Astrocyte of the spinal cord (primary cell): ENCODE results near the gene TRNT1.
A peak's percentile ranks its signal among the peaks of the same experiment; 100 is the strongest.

Experiments used
- DNase-seq: peaks from one replicate; pipeline ENCODE4 v3.0.0; 2011; ENCODE audit warnings: low read depth, low spot score
- H3K4me3 ChIP-seq: 2 replicates; pipeline ENCODE4 v1.5.1; 2011; ENCODE audit warnings: low read depth, mild to moderate bottlenecking, low read length, moderate library complexity
- CTCF ChIP-seq: IDR thresholded peaks from 2 replicates; pipeline ENCODE4 v1.5.1; 2012; ENCODE audit warnings: low read depth, mild to moderate bottlenecking, low read length, inconsistent platforms
- in situ Hi-C: cut with HindIII; loops from 2 replicates; pipeline ENCODE4 v1.10.0; 2017; ENCODE audit warnings: low sequenced_read_pairs

Gene TRNT1

GRCh38 chr3:3165650-3166049, 38.9 kb downstream of the TRNT1 start:
- DNase-seq: no peak
- in situ Hi-C loops: no loop called here
- no peak overlapping the region for H3K4me3 ChIP-seq
- no peak for TF ChIP-seq CTCF

- H3K4me3 ChIP-seq: no peak overlapping the region
- in situ Hi-C loops: no loop called here
- TF ChIP-seq CTCF: peak; percentile 30
- DNase-seq: peak; percentile 43
These were observed 44.3 kb downstream of the TRNT1 start for GRCh38 chr3:3170998-3171397.

GRCh38 chr3:3172627-3173026, 45.9 kb downstream of the TRNT1 start:
- DNase-seq: no peak
- TF ChIP-seq CTCF: no peak
- in situ Hi-C loops: no loop called here
- no peak overlapping the region for H3K4me3 ChIP-seq

GRCh38 chr3:3177861-3178497, 51.2 kb downstream of the TRNT1 start:
- DNase-seq: no peak
- in situ Hi-C loops: no loop called here
- no peak overlapping the region for H3K4me3 ChIP-seq
- no peak for TF ChIP-seq CTCF

GRCh38 chr3:3178498-3179328, 52.0 kb downstream of the TRNT1 start:
- DNase-seq: no peak
- no peak for TF ChIP-seq CTCF
- in situ Hi-C loops: no loop called here
- peak overlapping the region; percentile 98 for H3K4me3 ChIP-seq

GRCh38 chr3:3179407-3180094, 52.8 kb downstream of the TRNT1 start, which contains the start of gene CRBN:
CRBN (minus strand) TSS chr3:3179691; CDS start chr3:3179687, 4 bp downstream.
- DNase-seq: peak; percentile 84
- H3K4me3 ChIP-seq: peak within 1 kb of the TSS; percentile 98
- in situ Hi-C loops: no loop called here
- TF ChIP-seq CTCF: peak; percentile 91
